ENCODE data around the gene CANT1. TPM values are rescaled to one million over a fixed set of nuclear protein-coding genes. Genes with fewer than 3 reads are reported as not detected.

The CANT1 gene
- total RNA-seq, 1 experiment from 2014 or later: 54.2 TPM

GRCh38 chr17:78966910-78967600 lies 42.5 kb downstream of the CANT1 start:
- CTCF ChIA-PET: no interaction called here
- Histone ChIP-seq H3K27ac (ENCODE audit: low read depth, low read length, poor library complexity, severe bottlenecking) (no peak overlapping the region), H3K36me3 (ENCODE audit: insufficient read depth, low read length, poor library complexity, severe bottlenecking) (peaks cover 21% of the 10 kb centered on the region), H3K4me3 (ENCODE audit: low read depth, low read length, poor library complexity, severe bottlenecking) (no peak overlapping the region), H3K27me3 (replicated peaks; ENCODE audit: insufficient read depth, low read depth, low read length, poor library complexity) (no peaks in the 10 kb centered on the region), H3K9me3 (ENCODE audit: low read depth, low read length, poor library complexity, severe bottlenecking) (no peaks in the 10 kb centered on the region), H3K4me1 (ENCODE audit: insufficient read depth, low read length, poor library complexity, severe bottlenecking) (no peaks in the 10 kb centered on the region)
- intact Hi-C loops (cut with micrococcal nuclease; ENCODE audit: unreplicated experiment): no loop called here
- BruUV-seq (replicated peaks): no TSS peak
- no peak for DNase-seq (ENCODE audit: low spot score)
- POLR2A ChIA-PET (ENCODE audit: low non-redundant PET): no interaction called here
- TF ChIP-seq CTCF (conservative IDR thresholded peaks at IDR 0.05; ENCODE audit: low read depth, low read length) (no peak), EZH2 (IDR thresholded peaks at IDR 0.05; ENCODE audit: borderline replicate concordance, low read depth, low read length, poor library complexity, severe bottlenecking) (no peak)

- DNase-seq (ENCODE audit: low spot score): no peak
- CTCF ChIA-PET: no interaction called here
- intact Hi-C loops (cut with micrococcal nuclease; ENCODE audit: unreplicated experiment): no loop called here
- POLR2A ChIA-PET (ENCODE audit: low non-redundant PET): no interaction called here
- no peak overlapping the region for H3K27ac ChIP-seq (ENCODE audit: low read depth, low read length, poor library complexity, severe bottlenecking)
- no peaks in the 10 kb centered on the region for H3K27me3 ChIP-seq (replicated peaks; ENCODE audit: insufficient read depth, low read depth, low read length, poor library complexity)
- H3K9me3 ChIP-seq (ENCODE audit: low read depth, low read length, poor library complexity, severe bottlenecking): no peaks in the 10 kb centered on the region
- H3K4me1 ChIP-seq (ENCODE audit: insufficient read depth, low read length, poor library complexity, severe bottlenecking): no peaks in the 10 kb centered on the region
- no peak overlapping the region for H3K4me3 ChIP-seq (ENCODE audit: low read depth, low read length, poor library complexity, severe bottlenecking)
- H3K36me3 ChIP-seq (ENCODE audit: insufficient read depth, low read length, poor library complexity, severe bottlenecking): peaks cover 21% of the 10 kb centered on the region
- no TSS peak for BruUV-seq (replicated peaks)
- TF ChIP-seq CTCF (conservative IDR thresholded peaks at IDR 0.05; ENCODE audit: low read depth, low read length) (no peak), EZH2 (IDR thresholded peaks at IDR 0.05; ENCODE audit: borderline replicate concordance, low read depth, low read length, poor library complexity, severe bottlenecking) (no peak)
Measured at GRCh38 chr17:78966123-78966813, 43.3 kb downstream of the CANT1 start.

GRCh38 chr17:78965491-78965924 lies 44.1 kb downstream of the CANT1 start:
- no TSS peak for BruUV-seq (replicated peaks)
- Histone ChIP-seq H3K4me3 (ENCODE audit: low read depth, low read length, poor library complexity, severe bottlenecking) (no peak overlapping the region), H3K4me1 (ENCODE audit: insufficient read depth, low read length, poor library complexity, severe bottlenecking) (no peaks in the 10 kb centered on the region), H3K27ac (ENCODE audit: low read depth, low read length, poor library complexity, severe bottlenecking) (no peak overlapping the region), H3K27me3 (replicated peaks; ENCODE audit: insufficient read depth, low read depth, low read length, poor library complexity) (no peaks in the 10 kb centered on the region), H3K9me3 (ENCODE audit: low read depth, low read length, poor library complexity, severe bottlenecking) (no peaks in the 10 kb centered on the region), H3K36me3 (ENCODE audit: insufficient read depth, low read length, poor library complexity, severe bottlenecking) (peaks cover 15% of the 10 kb centered on the region)
- CTCF ChIA-PET: no interaction called here
- DNase-seq (ENCODE audit: low spot score): no peak
- POLR2A ChIA-PET (ENCODE audit: low non-redundant PET): interaction anchor here (0.6 kb wide), 1 partner anchor 13 kb away, joined by 3 read pairs; no protein-coding TSS in a partner anchor
- intact Hi-C loops (cut with micrococcal nuclease; ENCODE audit: unreplicated experiment): no loop called here
- TF ChIP-seq EZH2 (IDR thresholded peaks at IDR 0.05; ENCODE audit: borderline replicate concordance, low read depth, low read length, poor library complexity, severe bottlenecking) (no peak), CTCF (conservative IDR thresholded peaks at IDR 0.05; ENCODE audit: low read depth, low read length) (no peak)
